PFSK-1 (cell line): ENCODE data around the gene DCC.

Source experiments
- FOXP2 ChIP-seq: optimal IDR thresholded peaks from 2 replicates; pipeline ENCODE3; 2011; ENCODE audit warnings: borderline replicate concordance, control low read depth, inconsistent platforms; ENCODE audit not compliant: insufficient read depth; ENCODE audit errors: extremely low read length, extremely low read depth
- POLR2AphosphoS5 ChIP-seq: IDR thresholded peaks from 2 replicates; pipeline ENCODE4 v1.6.1; 2012; ENCODE audit warnings: low read depth, mild to moderate bottlenecking, control low read depth, low read length, moderate library complexity
- REST ChIP-seq, 2 experiments: IDR thresholded peaks; 2 replicates each; pipeline versions ENCODE4 v1.6.1 to v1.8.0; 2011 to 2012; ENCODE audit warnings: low read depth in 2 of 2, low read length in 2 of 2, control low read depth in 1 of 2, inconsistent platforms in 1 of 2, mild to moderate bottlenecking in 1 of 2, moderate library complexity in 1 of 2; ENCODE audit not compliant: insufficient read depth in 1 of 2
- SIN3A ChIP-seq: IDR thresholded peaks from 2 replicates; pipeline ENCODE4 v1.6.1; 2012; ENCODE audit warnings: mild to moderate bottlenecking, low read length, moderate library complexity, borderline replicate concordance; ENCODE audit not compliant: insufficient read depth
- TAF1 ChIP-seq: IDR thresholded peaks from 2 replicates; pipeline ENCODE4 v1.6.1; 2012; ENCODE audit warnings: low read length, control low read depth, borderline replicate concordance; ENCODE audit not compliant: insufficient read depth

Gene DCC

GRCh38 chr18:52334307-52334706 is 5.7 kb upstream of the DCC start:
- TF ChIP-seq POLR2AphosphoS5 (no peak), FOXP2 (no peak), SIN3A (no peak), REST (IDR thresholded peaks at IDR 0.05; ENCODE audit: insufficient read depth in 1 of 2, low read depth in 2 of 2, low read length in 2 of 2) (no peak), TAF1 (no peak)

- no peak for TF ChIP-seq POLR2AphosphoS5
- TF ChIP-seq SIN3A = no peak
- TF ChIP-seq REST (IDR thresholded peaks at IDR 0.05; ENCODE audit: insufficient read depth in 1 of 2, low read depth in 2 of 2, low read length in 2 of 2) = no peak
- no peak for TF ChIP-seq FOXP2
- TF ChIP-seq TAF1 = no peak
Measured at GRCh38 chr18:52334896-52335295, 5.1 kb upstream of the DCC start.

GRCh38 chr18:52337276-52337675 is 2.7 kb upstream of the DCC start:
- no peak for TF ChIP-seq FOXP2
- no peak for TF ChIP-seq TAF1
- TF ChIP-seq POLR2AphosphoS5 = no peak
- TF ChIP-seq SIN3A = no peak
- no peak for TF ChIP-seq REST (IDR thresholded peaks at IDR 0.05; ENCODE audit: insufficient read depth in 1 of 2, low read depth in 2 of 2, low read length in 2 of 2)

- TF ChIP-seq FOXP2 (no peak), POLR2AphosphoS5 (no peak), SIN3A (no peak), TAF1 (no peak), REST (IDR thresholded peaks at IDR 0.05; ENCODE audit: insufficient read depth in 1 of 2, low read depth in 2 of 2, low read length in 2 of 2) (no peak)
Measured at GRCh38 chr18:52340406-52341102, 557 bp downstream of the DCC start.

GRCh38 chr18:52341103-52341432 is 1.1 kb downstream of the DCC start:
- TF ChIP-seq SIN3A = no peak
- TF ChIP-seq POLR2AphosphoS5 = no peak
- TF ChIP-seq FOXP2 = no peak
- no peak for TF ChIP-seq TAF1
- no peak for TF ChIP-seq REST (IDR thresholded peaks at IDR 0.05; ENCODE audit: insufficient read depth in 1 of 2, low read depth in 2 of 2, low read length in 2 of 2)
